ENCODE results near the gene CCNE1. TPM values are rescaled to one million over a fixed set of nuclear protein-coding genes. Genes with fewer than 3 reads are reported as not detected.

The CCNE1 gene
- polyA plus RNA-seq, 3 donors = 1.7 TPM; not detected in 2

- H3K27me3 Mint-ChIP-seq (ENCODE audit: low read depth in 3 of 3) = peaks cover 7 to 18% (median 16%) of the 10 kb centered on the region in 3 donors
- WGBS (ENCODE audit: insufficient coverage) = no CpG with 5 or more reads among the region's 2 CpGs
These were observed 38.7 kb downstream of the CCNE1 start for GRCh38 chr19:29850482-29850881.

GRCh38 chr19:29851769-29852521 lies 40.2 kb downstream of the CCNE1 start:
- WGBS (ENCODE audit: insufficient coverage) = 80% methylated on average over 1 of the region's 3 CpGs
- Histone ChIP-seq H3K4me3 (replicated peaks in 1 of 3; ENCODE audit: low read depth in 2 of 3, low read length in 3 of 3) (no peak overlapping the region), H3K27ac (ENCODE audit: low read depth in 1 of 2, low read length in 2 of 2) (no peak overlapping the region), H3K36me3 (replicated peaks in 1 of 2; ENCODE audit: control insufficient read depth in 1 of 2, insufficient read depth in 2 of 2, low read length in 2 of 2) (no peaks in the 10 kb centered on the region), H3K79me2 (ENCODE audit: insufficient read depth, low read length) (no peaks in the 10 kb centered on the region), H4K20me1 (ENCODE audit: insufficient read depth, low read length) (no peaks in the 10 kb centered on the region), H3K4me1 (ENCODE audit: control insufficient read depth in 1 of 2, insufficient read depth in 2 of 2, low read length in 2 of 2) (no peaks in the 10 kb centered on the region), H2AFZ (ENCODE audit: insufficient read depth, low read depth, low read length, poor library complexity, severe bottlenecking) (no peak overlapping the region), H3K9ac (ENCODE audit: insufficient read depth, low read length, poor library complexity, severe bottlenecking) (no peak overlapping the region), H3K4me2 (replicated peaks; ENCODE audit: extremely low read depth, low read length, poor library complexity, severe bottlenecking) (no peak overlapping the region), H3K27me3 (ENCODE audit: control insufficient read depth in 2 of 2, insufficient read depth in 2 of 2, low read length in 2 of 2) (no peaks in the 10 kb centered on the region), H3K9me3 (replicated peaks in 1 of 2; ENCODE audit: control insufficient read depth in 1 of 2, insufficient read depth in 1 of 2, low read length in 2 of 2) (no peaks in the 10 kb centered on the region)
- Mint-ChIP-seq H3K4me1 (no peaks in the 10 kb centered on the region), H3K27me3 (ENCODE audit: low read depth in 3 of 3) (peaks cover 4 to 18% (median 14%) of the 10 kb centered on the region in 3 donors), H3K9me3 (no peaks in the 10 kb centered on the region), H3K4me3 (no peak overlapping the region), H3K27ac (no peak overlapping the region), H3K36me3 (no peaks in the 10 kb centered on the region)
- no peak for DNase-seq
- no peak for TF ChIP-seq CTCF (IDR thresholded peaks at IDR 0.05)
- intact Hi-C loops (cut with micrococcal nuclease) = no loop called here

More at GRCh38 chr19:29850482-29850881, 38.7 kb downstream of the CCNE1 start:
- Histone ChIP-seq H3K9ac (ENCODE audit: insufficient read depth, low read length, poor library complexity, severe bottlenecking) (no peak overlapping the region), H3K27me3 (ENCODE audit: control insufficient read depth in 2 of 2, insufficient read depth in 2 of 2, low read length in 2 of 2) (no peaks in the 10 kb centered on the region), H2AFZ (ENCODE audit: insufficient read depth, low read depth, low read length, poor library complexity, severe bottlenecking) (no peak overlapping the region), H3K4me3 (replicated peaks in 1 of 3; ENCODE audit: low read depth in 2 of 3, low read length in 3 of 3) (no peak overlapping the region), H3K4me2 (replicated peaks; ENCODE audit: extremely low read depth, low read length, poor library complexity, severe bottlenecking) (no peak overlapping the region), H3K27ac (ENCODE audit: low read depth in 1 of 2, low read length in 2 of 2) (no peak overlapping the region), H3K36me3 (replicated peaks in 1 of 2; ENCODE audit: control insufficient read depth in 1 of 2, insufficient read depth in 2 of 2, low read length in 2 of 2) (no peaks in the 10 kb centered on the region), H3K9me3 (replicated peaks in 1 of 2; ENCODE audit: control insufficient read depth in 1 of 2, insufficient read depth in 1 of 2, low read length in 2 of 2) (no peaks in the 10 kb centered on the region), H4K20me1 (ENCODE audit: insufficient read depth, low read length) (no peaks in the 10 kb centered on the region), H3K4me1 (ENCODE audit: control insufficient read depth in 1 of 2, insufficient read depth in 2 of 2, low read length in 2 of 2) (peaks cover 5 to 6% of the 10 kb centered on the region in 2 donors), H3K79me2 (ENCODE audit: insufficient read depth, low read length) (no peaks in the 10 kb centered on the region)
- no peak overlapping the region for H3K4me3 Mint-ChIP-seq
- no peak for DNase-seq
- H3K9me3 Mint-ChIP-seq = no peaks in the 10 kb centered on the region
- no peaks in the 10 kb centered on the region for H3K36me3 Mint-ChIP-seq
- H3K4me1 Mint-ChIP-seq = peaks cover 6% of the 10 kb centered on the region
- TF ChIP-seq CTCF (IDR thresholded peaks at IDR 0.05) = no peak
- no peak overlapping the region for H3K27ac Mint-ChIP-seq
- intact Hi-C loops (cut with micrococcal nuclease) = no loop called here
